ENCODE data around the gene OGG1.

OGG1 gene

DNA sequence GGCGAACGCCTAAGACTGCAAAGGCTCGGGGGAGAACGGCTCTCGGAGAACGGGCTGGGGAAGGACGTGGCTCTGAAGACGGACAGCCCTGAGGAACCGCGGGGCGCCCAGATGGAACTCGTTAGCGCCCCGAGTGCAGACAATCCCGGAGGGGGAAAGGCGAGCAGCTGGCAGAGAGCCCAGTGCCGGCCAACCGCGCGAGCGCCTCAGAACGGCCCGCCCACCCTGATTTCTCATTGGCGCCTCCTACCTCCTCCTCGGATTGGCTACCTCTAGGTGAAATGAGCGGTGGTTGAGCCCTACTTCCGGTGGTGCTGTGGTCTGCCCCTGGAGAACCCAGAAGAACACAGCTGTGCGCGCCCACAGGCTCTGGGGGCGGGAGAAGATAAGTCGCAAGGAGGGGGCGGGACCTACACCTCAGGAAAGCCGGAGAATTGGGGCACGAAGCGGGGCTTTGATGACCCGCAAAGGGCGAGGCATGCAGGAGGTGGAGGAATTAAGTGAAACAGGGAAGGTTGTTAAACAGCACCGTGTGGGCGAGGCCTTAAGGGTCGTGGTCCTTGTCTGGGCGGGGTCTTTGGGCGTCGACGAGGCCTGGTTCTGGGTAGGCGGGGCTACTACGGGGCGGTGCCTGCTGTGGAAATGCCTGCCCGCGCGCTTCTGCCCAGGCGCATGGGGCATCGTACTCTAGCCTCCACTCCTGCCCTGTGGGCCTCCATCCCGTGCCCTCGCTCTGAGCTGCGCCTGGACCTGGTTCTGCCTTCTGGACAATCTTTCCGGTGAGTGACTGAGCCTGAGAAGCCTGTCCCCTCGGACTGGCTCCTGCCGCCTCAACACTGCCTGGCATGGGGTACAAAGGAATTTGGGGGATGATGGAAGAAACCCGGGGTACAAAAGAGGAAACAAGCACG is at the start of gene OGG1:
Gene OGG1 (plus strand): TSS at position 308 of the 911 bp plus-strand sequence. CDS start 335 bp downstream, at position 643.
- DNase-seq = peak; percentile 94 to 99 (median 97)
- intact Hi-C loops (cut with DNase I) = loop anchor here (1.0 to 2.0 kb wide), 2 partner anchors 17 to 43 kb away; partner anchors contain the start of genes ARPC4 and TADA3

DNA sequence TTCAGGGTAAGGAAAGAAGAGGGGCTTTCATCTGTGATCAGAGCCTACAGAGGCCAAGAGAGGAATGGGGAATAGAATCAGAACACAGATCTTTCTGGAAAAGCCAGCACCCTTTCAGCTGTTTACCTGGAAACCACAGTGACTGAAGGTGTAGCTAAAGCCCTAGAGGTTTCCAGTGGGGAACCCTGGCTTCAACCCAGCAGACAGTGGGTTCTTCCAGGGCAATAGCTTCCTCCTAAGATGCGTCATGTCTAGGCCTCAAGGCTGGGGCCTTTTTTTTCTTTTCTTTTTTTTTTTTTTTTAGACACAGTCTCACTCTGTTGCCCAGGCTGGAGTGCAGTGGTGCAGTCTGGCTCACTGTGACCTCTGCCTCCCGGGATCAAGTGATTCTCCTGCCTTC is 49.2 kb upstream of the OGG1 start:
- peak in 1 of 10 donors; percentile 12 for DNase-seq
- intact Hi-C loops (cut with DNase I) = no loop called here

GRCh38 chr3:9701006-9701405 is 48.7 kb upstream of the OGG1 start:
- peak in 1 of 10 donors; percentile 43 for DNase-seq
- intact Hi-C loops (cut with DNase I) = no loop called here

GRCh38 chr3:9701711-9702110 is 48.0 kb upstream of the OGG1 start:
- intact Hi-C loops (cut with DNase I) = no loop called here
- peak in 2 of 10 donors; percentile 16 to 50 for DNase-seq

GRCh38 chr3:9703240-9703639 is 46.5 kb upstream of the OGG1 start:
- intact Hi-C loops (cut with DNase I) = no loop called here

GRCh38 chr3:9703736-9704346 is 45.9 kb upstream of the OGG1 start, which contains the start of gene CPNE9:
TSS of gene CPNE9 (plus strand) at chr3:9703833. CDS start at chr3:9703997, 164 bp downstream.
- intact Hi-C loops (cut with DNase I) = no loop called here
- peak in 3 of 10 donors; percentile 78 to 86 (median 82) for DNase-seq

More at GRCh38 chr3:9703240-9703639, 46.5 kb upstream of the OGG1 start:
- peak in 1 of 10 donors; percentile 5 for DNase-seq

GRCh38 chr3:9704347-9705322 is 45.1 kb upstream of the OGG1 start:
- peak in 7 of 10 donors; percentile 17 to 91 (median 52) for DNase-seq
- intact Hi-C loops (cut with DNase I) = no loop called here

GRCh38 chr3:9710174-9710739 is 39.5 kb upstream of the OGG1 start:
- intact Hi-C loops (cut with DNase I) = no loop called here

GRCh38 chr3:9712415-9712814 is 37.3 kb upstream of the OGG1 start:
- intact Hi-C loops (cut with DNase I) = no loop called here
- DNase-seq = no peak

More at GRCh38 chr3:9710174-9710739, 39.5 kb upstream of the OGG1 start:
- no peak for DNase-seq

DNA sequence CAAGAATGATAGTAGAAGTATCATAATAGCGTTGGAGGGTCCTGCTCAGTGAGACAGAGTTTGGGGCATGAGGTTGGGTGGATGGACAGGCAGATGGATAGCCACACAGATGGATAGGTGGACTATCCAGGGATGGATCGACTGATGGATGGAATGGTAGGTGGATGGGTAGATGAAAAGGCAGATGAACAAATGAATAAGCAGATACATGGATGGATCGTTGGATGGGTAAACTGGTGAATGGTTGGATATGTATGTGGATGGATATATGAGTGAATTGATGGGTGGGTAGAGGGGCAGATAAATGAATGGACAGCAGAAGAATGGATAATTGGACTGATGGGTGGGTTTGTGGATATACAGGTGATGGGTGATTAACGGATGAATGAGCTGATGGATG is 36.6 kb upstream of the OGG1 start:
- no peak for DNase-seq
- intact Hi-C loops (cut with DNase I) = no loop called here

DNA sequence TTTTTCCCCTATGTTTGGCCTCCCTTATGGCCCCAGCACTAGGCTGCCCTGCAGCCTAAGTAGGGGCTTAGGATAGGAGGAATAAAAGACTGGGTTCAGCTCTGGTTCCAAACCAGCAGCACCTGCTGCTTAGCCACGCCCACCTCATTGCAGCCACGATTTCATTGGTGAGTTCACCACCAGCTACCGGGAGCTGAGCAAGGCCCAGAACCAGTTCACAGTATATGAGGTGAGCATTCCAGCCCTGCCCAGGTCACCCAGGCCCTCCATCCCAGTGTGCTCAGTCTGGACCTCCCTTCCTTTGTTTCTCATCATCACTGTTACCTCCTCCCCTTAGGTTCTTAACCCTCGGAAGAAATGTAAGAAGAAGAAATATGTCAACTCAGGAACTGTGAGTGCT is 34.6 kb upstream of the OGG1 start:
- intact Hi-C loops (cut with DNase I) = no loop called here
- no peak for DNase-seq

GRCh38 chr3:9715764-9716437 is 33.9 kb upstream of the OGG1 start:
- intact Hi-C loops (cut with DNase I) = no loop called here
- DNase-seq = peak in 4 of 10 donors; percentile 29 to 88 (median 44)

DNA sequence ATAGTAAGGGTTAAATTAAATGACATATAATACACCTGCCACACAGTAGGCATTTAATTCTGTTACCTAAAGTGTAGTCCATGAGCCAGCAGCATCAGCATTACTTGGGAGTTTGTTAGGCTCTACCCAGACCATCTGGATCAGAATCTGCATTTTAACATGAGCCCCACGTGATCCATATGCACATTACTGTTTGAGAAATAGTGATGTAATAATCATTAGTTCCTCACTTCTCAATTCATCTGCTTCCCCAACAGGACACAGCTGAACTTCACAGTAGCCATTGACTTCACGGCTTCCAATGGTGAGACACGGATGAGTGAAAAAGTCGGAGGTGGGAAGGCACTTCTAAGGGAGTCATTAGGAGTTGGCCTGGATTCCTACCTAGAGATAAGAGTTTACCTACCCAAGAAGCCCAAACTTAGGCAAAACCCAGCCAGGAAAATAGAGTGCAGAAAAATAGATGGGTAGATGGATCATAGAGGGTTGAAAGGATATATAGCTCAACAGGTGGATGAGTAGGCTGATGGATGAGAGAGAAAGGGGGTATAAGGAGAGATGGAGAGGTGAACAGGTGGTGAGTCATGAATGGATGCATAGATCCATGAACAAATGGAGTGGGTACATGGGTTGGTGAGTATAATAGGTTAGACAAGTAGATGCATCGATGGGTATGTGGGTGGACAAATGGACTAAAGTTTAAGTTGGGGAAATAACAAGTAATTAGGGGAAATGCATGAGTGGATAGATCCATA is 32.8 kb upstream of the OGG1 start:
- DNase-seq = no peak
- intact Hi-C loops (cut with DNase I) = no loop called here

- intact Hi-C loops (cut with DNase I) = no loop called here
- DNase-seq = no peak
These were observed 32.2 kb upstream of the OGG1 start for GRCh38 chr3:9717563-9717962.

DNA sequence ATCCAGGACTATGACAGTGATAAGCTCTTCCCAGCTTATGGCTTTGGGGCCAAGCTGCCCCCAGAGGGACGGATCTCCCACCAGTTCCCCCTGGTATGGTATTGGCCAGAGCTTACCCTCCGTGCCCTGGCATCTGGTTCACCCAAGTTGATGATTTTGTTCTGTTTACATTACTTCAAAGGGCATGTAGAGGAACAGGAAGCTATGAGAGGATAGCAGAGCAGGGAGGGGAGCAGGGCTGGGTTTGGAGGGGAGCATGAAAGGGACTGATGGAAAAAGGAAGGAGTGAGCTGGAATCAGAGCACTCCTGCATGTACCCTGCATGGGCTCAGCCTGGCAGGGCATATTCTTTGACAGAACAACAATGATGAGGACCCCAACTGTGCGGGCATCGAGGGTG is 31.6 kb upstream of the OGG1 start:
- intact Hi-C loops (cut with DNase I) = no loop called here
- DNase-seq = no peak

DNA sequence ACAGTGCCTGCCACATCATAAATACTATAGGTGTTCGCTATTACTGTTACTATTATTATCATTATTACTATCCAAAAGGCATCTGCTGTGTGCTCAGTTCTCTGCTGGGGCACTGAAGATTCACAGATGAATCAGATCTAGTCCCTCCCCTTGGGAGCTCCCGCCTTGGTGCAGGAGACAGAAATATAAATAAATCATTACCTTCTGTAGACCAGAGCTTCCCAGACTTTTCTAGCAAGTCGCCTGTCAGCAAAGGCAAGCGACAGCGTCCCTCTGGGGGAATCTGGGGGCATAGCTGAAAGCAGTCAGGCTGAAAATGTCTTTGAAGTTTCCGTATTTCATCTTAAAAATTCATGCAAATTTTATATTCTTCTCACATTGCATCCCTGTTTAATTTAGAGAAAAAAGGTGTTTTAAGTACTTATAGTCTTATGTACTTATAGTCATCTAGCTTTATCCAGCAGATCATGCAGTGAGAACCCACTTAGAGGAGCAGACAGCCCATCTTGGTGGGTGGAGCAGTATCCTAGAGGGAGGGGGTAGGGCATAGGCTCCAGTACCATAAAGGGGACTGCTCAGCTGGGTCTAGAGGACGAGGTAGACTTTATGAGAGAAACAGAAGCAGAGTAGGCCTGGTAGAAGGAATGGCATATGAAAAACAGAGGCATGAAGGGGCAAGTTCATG is 28.6 kb upstream of the OGG1 start:
- DNase-seq = no peak
- intact Hi-C loops (cut with DNase I) = no loop called here

DNA sequence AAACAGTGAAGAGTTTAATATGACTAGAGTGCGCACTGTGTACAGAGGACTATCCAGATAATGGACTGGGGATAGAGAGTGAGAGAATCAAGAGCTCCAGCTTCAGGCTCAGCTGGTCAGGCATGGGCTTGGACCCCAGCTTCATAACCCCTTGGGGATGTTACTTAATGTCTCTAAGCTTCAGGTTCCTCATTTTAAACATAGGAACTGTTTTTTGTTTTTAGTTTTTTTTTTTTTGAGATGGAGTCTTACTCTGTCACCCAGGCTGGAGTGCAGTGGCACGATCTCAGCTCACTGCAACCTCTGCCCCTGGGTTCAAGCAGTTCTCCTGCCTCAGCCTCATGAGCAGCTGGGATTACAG is 28.1 kb upstream of the OGG1 start:
- DNase-seq = no peak

More for the DNA sequence above, 28.1 kb upstream of the OGG1 start:
- intact Hi-C loops (cut with DNase I) = no loop called here

Data from posterior cingulate gyrus (tissue), 11 donors.